HG03378 (cell line): ENCODE results near the gene TNK2.

Source experiments
- ATAC-seq: cut with Tn5 transposase; IDR thresholded peaks from one replicate; pipeline ENCODE4 v1.9.1; 2021; ENCODE audit warnings: mild to moderate bottlenecking, moderate library complexity; ENCODE audit not compliant: unreplicated experiment

The TNK2 gene

DNA sequence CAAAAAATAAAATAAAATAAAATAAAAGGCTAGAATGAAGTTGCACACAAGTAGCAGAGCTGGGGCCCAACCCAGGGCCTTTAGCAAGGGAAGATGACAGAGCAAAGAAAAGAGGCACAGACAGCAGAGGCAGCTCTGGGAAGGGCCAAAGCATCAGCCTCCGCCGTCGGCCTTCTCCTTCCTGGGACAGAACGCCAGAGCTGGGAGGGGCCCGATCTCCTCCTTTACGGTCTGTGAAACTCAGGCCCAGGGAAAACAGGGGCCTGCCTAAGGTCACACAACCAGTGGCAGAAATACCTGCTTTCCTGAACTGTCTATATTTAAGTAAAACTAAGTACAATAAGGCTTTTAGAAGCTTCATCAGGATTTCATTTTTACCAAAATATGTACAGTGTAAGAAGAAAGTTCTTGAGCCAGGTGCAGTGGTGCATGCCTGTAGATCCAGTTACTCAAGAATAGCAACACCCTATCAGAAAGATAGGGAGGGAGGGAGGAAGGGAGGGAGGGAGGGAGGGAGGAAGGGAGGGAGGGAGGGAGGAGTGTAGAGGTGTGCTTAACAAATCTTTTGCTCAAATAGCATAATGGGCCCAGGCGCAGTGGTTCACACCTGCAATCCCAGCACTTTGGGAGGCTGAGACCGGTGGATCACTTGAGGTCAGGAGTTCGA is 53.6 kb downstream of the TNK2 start:
- ATAC-seq, result no peak

- no peak for ATAC-seq
Observed at GRCh38 chr3:195853996-195854395, 54.4 kb downstream of the TNK2 start.

- no peak for ATAC-seq
Observed at GRCh38 chr3:195853036-195853435, 55.3 kb downstream of the TNK2 start.

GRCh38 chr3:195850857-195851543 is 57.4 kb downstream of the TNK2 start:
- peak; percentile 86 for ATAC-seq

GRCh38 chr3:195849322-195850074 is 58.9 kb downstream of the TNK2 start:
- no peak for ATAC-seq

DNA sequence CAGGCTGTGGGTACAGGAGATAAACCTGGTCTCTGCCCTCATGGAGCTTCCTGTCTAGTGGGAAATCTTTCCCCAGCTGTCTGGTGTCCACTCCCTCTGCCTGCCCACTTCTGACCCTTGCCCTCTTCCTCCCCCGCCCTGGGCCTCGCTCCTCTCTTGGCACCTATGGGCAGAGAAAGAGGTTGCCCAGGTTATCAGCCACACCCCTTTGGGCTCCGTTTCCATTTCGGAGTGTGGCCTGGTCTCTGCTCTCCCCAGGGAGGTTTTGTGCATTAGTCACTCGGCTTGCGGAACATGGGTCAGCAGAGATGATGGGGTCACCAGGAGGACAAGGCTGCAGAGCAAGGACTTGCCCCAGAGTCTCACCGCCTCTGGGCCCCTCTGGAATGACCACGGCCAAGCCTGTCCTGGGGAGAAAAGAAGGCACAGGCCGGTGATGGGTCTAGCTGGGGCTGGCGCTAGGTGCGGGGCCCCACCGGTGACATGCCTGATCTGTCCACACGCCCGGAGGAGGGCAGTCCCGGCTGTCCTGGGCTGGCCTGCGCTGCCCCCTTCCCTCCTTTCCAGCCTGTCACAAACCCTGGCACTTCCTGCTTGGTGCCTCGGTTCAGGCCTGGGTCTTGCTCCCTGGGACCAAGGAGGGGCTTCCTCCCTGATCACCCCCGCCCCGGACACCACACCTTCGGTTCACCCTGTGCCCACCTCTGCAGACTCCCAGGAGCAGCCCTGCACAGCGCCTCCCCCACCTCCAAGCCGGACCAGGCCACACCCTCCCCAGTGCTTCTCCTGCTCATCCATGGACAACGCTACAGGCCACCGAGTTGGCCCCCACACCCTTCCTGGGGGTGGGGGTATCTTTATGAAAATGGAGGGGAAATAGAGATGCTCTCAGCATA is 61.0 kb downstream of the TNK2 start:
- ATAC-seq, result no peak

DNA sequence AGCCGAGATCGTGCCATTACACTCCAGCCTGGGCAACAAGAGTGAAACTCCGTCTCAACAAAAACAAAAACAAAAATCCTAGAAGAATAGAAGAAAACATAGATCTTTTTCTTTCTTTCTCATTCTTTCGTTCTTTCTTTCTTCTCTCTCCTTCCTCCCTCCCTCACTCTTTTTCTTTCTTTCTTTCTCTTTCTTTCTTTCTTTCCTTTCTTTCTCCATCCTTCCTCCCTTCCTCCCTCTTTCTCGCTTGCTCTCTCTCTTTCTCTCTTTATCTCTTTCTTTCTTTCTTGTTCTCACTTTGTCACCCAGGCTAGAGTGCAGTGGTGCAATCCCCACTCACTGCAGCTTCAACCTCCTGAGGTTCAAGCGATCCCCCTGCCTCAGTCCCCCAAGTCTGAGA is 62.9 kb downstream of the TNK2 start:
- no peak for ATAC-seq

GRCh38 chr3:195844671-195845218 is 63.6 kb downstream of the TNK2 start:
- no peak for ATAC-seq

DNA sequence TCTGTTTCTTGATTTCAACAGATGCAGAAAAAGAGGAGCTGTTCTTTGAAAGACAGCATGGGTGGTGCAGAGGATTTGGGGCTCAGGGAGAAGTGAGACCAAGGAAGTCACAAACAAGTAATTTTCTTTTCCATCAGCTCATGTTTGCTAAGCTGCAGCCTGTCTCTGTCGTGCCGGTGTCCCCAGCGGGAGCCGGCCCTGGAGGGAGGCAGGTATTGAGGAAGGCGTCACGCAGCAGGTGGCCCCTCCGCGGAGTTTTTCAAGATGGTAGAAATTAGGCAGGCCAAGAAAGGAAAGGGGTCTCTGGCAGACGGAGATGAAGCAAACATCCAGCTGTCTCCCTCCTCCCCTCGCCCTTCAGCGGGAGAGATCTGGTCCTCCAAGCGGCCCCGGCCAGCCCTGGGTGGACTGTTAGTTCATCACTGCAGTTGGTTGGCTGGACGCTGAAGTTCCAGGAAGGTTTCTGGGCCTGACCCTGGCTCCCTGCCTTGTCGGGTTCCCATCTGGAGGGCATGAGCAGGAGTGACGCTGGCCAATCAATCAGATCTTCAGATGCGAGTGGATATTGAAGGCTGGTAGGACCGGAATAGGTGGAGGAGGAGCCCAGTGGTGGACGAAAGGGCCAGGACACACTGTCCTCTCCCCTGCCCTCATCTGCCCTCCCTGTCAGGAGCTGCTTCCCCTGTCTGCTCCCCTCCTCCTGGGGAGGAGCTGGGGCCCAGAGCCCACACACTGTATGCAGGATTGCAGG is 68.9 kb downstream of the TNK2 start:
- ATAC-seq, result no peak

DNA sequence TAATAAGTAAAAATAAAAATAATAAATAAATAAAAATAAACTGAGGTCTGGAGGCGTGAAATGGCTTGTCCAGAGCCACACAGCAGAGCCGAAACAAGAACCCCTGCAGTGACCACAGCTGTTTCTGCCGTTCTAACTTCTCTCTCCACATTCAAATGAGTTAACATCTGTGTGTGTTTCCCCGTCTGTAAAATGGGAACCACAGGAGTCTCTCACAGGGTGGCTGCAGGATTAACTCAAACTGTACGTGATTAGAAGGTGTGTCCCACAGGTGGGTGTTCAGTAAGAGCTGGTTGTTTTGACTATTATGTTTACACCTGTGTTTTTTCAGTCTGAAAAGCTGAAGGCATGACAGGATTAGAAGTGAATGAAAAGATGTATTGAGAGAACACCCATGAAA is 69.6 kb downstream of the TNK2 start:
- ATAC-seq, result no peak

GRCh38 chr3:195836476-195837135 is 71.7 kb downstream of the TNK2 start:
- ATAC-seq, result no peak

DNA sequence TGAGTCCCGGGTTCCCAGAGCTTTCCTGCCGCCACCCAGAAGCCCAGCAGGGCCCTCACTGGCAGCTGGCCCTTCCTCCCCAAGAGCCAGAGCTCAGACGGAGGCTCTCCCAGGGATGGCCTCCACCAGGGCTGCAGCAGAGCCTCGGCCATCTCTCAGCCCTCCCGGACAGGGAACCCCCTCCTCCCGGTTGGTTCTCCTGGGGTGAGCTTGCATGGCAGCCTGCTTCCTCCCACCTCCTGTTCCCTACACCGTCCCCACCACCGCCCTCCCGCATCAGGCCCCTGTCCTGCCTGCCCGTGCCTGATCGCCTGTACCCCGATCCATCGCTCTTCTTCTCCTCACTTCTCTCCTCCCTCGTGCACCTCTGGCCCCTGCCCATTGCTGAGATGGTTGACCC is 72.6 kb downstream of the TNK2 start:
- ATAC-seq, result no peak

- no peak for ATAC-seq
Observed at GRCh38 chr3:195834675-195835583, 73.4 kb downstream of the TNK2 start.

DNA sequence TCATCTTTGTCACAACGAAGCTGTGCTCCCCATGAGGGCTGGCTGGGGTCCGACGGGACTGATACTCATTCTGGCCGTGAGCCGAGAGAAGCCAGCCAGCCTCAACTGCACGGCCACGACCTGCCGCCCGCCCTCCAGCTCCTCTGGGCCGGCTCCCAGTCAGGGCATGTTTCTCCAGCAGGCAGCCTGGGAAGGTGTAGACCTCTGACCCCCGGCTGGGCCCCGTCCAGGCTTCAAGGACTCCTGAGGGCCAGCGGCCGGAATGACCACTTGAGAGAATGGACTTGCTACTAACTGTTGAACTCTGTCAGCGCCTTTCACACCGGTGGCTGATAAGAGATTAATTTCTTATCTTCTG is 78.5 kb downstream of the TNK2 start:
- no peak for ATAC-seq

DNA sequence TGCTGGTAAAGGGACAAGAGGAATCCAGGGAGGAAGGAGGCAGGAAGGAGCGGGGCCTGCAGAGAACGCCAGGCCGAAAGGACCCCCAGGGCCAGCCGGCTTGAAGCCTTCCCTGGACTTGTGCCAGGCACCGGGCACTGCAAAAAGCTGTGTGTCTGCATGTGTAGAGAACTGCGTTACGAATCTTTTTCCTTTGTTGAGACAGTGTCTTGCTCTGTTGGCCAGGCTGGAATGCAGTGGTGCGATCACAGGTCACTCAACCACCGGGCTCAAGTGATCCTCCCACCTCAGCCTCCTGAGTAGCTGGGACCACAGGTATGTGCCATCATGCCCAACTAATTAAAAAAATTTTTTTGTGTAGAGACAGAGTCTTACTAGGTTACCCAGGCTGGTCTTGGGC is 79.6 kb downstream of the TNK2 start:
- ATAC-seq, result no peak

DNA sequence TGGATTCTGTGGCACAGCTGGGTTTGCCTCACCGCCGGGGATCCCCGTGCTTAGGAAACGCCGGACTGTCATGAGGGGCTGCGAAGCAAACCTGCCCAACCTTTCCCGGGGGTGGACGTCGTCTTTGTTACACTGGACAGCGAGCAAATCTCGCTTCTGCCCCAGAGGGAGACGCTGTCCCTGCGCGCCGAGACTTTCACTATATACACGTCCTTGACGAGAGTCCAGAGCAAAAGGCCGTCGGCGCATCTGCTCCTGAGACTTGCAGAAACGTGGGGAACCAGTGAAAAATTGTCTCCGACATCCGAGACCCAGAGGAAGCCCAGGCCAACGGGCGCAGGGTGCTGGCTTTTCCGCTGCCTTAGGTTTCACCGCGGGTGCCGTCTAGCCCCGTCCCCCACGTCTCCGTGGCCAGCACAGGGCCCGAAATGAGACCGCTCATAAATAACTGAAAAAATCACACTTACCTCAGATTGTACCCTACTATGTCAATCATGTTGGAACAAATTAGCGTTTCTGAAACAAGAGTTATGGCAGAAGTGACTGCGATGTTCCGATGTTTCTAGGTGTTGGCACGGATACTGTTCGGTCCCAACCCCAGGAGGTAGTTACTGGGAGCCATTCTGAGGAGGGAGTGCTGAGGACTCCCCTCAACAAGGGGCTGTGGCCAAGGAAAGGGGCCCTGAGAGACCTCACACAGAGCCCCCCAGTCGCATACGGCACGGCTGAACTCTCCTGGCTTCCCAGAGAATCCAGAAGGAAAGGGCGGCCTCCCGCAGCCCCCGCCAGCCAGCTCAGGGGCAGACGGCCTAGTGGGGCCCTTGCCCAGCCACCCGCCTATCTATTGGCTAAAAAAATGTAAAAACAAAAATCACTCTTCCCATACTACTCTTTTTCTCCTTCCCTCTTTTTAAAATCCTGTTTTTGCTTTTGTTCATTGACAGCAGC is 82.2 kb downstream of the TNK2 start:
- no peak for ATAC-seq

DNA sequence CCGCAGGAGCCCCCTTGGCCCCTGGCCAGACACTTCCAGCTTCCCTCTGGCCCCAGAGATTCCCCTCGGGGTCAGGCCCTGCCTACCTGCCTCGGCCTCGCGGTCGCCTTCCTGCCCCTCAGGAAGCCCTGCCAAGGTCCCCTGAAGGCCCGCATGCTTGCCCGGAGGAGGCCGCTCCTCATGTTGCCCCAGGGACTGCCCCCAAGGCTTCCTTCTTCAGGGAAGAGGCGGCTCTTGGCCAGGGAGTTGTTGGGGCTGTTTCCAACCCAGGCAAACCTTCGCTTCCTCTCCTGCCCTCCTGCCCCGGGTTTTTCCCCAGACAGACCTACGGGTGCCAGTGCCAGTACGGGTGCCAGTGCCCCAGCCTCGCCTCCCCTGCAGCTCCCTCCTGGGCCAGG is 83.2 kb downstream of the TNK2 start:
- no peak for ATAC-seq
